Activated CD4-positive, alpha-beta T cell treated with anti-CD3 and anti-CD28 coated beads for 24 hours (primary cell): ENCODE data around the gene MIAT.

Source experiments
- DNase-seq, 2 donors: peaks; one replicate each; pipeline ENCODE4 v3.0.0-alpha.2; 2020; ENCODE audit warnings: low read depth in 2 of 2

The MIAT gene

GRCh38 chr22:26632422-26633155 lies 24.8 kb upstream of the MIAT start:
- DNase-seq: no peak

- no peak for DNase-seq
Observed at GRCh38 chr22:26634189-26634588, 23.2 kb upstream of the MIAT start.

GRCh38 chr22:26635117-26635516 lies 22.3 kb upstream of the MIAT start:
- no peak for DNase-seq

- no peak for DNase-seq
Observed at GRCh38 chr22:26636296-26636695, 21.1 kb upstream of the MIAT start.

- peak; percentile 70 to 78 for DNase-seq
Observed at GRCh38 chr22:26642465-26643417, 14.6 kb upstream of the MIAT start.

- no peak for DNase-seq
Observed at GRCh38 chr22:26643418-26644100, 13.8 kb upstream of the MIAT start.

GRCh38 chr22:26646158-26646557 lies 11.2 kb upstream of the MIAT start:
- no peak for DNase-seq

GRCh38 chr22:26648011-26648497 lies 9.3 kb upstream of the MIAT start:
- no peak for DNase-seq

- DNase-seq: no peak
Observed at GRCh38 chr22:26648528-26649388, 8.6 kb upstream of the MIAT start.

GRCh38 chr22:26650722-26651421 lies 6.5 kb upstream of the MIAT start:
- no peak for DNase-seq

GRCh38 chr22:26651815-26652214 lies 5.6 kb upstream of the MIAT start:
- DNase-seq: no peak

GRCh38 chr22:26658161-26658560 lies 773 bp downstream of the MIAT start:
- DNase-seq: no peak

GRCh38 chr22:26658671-26659478 lies 1.5 kb downstream of the MIAT start:
- peak; percentile 72 to 81 for DNase-seq

- no peak for DNase-seq
Observed at GRCh38 chr22:26660356-26660755, 3.0 kb downstream of the MIAT start.

- no peak for DNase-seq
Observed at GRCh38 chr22:26660961-26661578, 3.7 kb downstream of the MIAT start.

- no peak for DNase-seq
Observed at GRCh38 chr22:26662160-26662559, 4.8 kb downstream of the MIAT start.

GRCh38 chr22:26663374-26663923 lies 6.1 kb downstream of the MIAT start:
- DNase-seq: no peak

GRCh38 chr22:26665813-26666231 lies 8.4 kb downstream of the MIAT start:
- DNase-seq: no peak

GRCh38 chr22:26667140-26667539 lies 9.8 kb downstream of the MIAT start:
- no peak for DNase-seq
